NCI-H524 treated with DMSO at 0.1 percent for 48 hours (cell line): ENCODE results near the gene MARK3.

Experiments used
- DNase-seq: peaks from one replicate; lab custom pipeline; 2025; lab: John Stamatoyannopoulos, UW

The MARK3 gene

DNA sequence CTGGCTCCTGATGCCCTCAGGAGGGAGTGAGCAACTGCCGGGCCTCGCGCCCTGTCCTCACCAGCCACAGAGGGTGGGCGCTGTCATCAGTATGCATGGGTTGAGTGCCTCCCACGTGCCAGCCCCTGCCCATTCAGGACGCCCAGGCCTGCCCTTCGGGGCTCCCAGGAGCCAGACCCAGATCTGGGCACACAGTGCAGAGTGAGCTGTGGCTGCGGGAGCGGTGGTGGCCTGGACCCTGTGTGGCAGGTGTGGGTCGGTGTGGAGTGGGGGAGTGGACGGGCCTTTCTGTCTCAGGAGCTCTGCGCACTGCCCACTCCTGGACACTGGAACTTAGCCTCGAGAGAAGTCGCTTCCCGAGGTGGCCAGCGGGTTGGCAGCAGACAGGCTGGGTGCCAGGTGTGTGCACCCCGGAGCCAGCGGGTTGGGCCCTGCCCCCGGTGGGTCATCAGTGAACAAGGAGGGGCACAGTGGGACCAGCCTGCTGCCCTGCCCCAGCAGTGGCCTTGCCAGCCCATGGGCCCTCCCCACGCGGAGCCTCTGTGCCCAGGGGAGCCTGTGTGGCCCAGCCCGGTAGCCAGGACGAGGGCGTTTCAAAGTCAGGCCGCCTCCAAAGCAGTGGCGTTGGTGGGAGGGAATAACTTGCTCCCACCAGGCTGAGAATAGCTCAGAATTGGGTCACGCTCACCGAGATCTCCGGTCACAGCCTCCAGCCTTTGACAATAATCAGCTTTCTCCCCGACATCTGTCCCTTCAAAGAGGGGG is 153.3 kb downstream of the MARK3 start:
- DNase-seq = no peak

GRCh38 chr14:103539056-103539825 is 154.0 kb downstream of the MARK3 start:
- no peak for DNase-seq

GRCh38 chr14:103540821-103541708 is 155.8 kb downstream of the MARK3 start:
- no peak for DNase-seq

DNA sequence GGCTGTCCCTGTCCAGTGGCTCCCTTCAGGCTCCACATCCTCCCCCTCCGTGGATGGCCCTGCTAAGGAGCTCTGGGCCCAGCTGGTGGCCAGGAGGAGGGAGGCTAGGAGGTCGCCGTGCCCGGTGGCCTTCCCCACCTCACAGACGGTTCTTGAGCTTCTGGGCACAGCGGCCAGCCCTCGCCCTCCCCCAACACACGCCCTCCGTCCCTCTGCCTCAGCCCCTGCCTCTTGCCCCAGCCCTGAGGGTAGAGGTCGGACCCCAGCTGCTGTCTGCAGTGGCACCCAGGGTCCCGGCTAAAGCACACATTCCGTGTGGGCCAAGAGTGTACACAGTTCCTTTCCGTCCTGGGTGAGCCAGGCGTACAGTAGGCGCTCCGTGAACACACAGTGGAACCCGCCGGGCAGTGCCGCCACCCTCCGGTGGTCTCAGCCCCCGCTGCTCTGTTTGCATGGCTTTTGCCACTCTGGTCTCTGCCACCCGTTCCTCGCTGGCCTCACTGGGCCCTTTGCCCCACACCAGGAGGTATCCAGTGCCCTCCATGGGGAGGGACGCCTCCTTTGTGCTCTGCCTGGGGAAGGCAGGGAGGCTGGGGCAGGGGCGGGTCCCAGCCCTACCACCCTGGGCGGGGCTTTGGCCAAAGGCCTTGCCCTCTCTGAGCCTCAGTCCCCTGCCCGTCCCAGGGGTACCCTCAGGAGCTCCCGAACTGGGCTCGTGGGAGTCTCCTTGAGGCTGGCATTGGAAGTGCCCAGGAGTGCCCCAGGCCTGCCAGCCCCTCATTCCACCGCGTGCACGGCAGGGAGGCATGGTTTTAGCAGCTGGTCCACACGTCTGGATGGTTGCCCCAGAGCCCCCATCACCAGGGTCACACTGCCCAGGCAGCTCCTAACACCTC is 156.7 kb downstream of the MARK3 start:
- no peak for DNase-seq

GRCh38 chr14:103542605-103543088 is 157.4 kb downstream of the MARK3 start:
- DNase-seq = peak; percentile 64

DNA sequence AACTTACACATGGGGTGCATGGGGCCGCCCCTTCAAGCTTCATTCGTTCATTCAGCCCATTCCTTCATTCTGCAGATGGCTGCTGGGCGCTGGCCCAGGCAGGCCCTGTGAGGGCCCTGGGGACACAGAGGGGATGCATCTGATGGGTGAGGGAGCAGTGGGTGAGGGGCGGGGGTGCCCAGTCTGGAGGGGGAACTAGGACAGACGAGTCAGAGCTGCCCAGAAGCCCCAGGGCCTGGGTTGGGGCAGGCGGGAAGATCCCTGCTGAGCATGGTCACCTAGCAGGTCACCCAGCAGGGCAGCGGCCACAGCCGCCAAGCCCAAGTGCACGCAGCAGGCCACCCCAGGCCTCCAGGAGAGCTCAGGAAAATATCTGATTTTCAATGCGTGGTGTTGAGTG is 157.9 kb downstream of the MARK3 start:
- DNase-seq = no peak

DNA sequence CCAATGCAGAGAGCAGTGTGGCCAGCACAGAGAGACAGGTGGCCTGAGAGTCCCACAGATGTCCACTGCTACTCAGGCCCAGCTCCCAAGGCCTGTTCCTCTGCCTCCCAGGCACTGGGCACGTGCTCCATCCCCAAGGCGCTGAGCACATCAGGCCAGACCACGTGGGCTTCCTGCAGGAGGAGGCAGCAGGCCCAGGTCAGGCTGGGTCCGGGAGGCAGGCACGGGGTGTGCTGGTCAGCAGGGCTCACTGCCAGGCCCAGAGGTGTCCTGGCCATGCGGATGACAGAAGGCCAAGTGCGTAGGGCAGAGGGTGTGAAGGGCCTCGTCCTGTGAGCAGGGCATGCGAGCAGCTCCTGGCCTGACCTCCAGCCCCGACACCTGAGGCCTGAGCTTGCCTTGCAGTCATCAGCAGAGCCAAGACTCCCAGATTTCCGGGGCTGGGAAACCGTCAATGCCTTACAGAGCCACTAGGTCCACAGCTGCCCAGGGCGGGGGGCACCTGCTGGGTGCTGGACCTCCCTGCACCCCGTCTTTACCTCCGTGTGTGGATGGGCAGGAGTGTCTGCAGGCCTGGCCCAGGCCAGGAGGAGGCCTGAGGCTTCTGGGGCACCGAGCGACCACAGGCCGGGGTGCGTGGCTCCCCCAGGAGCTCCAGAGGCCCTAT is 158.6 kb downstream of the MARK3 start:
- no peak for DNase-seq

DNA sequence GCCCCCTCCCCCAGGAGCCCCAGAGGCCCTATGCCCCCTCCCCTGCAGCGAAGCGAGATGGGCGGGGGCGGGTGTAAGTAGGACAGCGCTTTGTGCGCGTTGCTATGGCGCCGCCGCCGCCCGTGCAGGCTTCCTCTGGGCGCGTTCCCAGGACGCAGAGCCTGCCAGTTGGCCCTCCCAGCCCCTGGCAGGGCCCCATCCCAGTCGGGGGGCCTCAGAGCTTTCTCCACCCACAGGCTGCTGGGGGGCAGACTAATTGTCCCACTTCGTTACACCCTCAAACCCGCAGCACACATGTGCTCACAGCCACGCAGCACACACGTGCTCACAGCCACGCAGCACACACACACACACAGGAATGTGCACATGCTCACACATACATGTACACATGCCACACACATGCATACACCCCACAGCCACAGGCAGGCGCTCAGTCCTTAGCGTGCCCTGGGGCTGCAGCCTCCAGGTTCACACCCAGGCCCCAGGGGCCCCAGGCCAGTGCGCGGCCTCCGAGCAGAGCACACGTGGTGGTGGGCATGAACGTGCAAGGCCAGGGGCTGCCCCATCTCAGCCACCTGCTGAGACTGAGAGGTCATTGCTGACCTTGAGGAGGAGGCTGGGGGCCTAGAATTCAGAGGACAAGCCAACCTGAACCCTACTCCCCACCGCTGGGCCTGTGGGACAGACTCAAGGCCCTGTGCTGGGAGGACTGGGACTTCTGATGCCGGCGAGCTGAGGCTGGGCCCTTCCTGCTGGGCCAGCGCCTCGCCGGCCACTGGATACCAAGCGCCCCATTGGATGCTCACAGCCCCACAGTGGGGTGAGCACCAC is 159.4 kb downstream of the MARK3 start:
- DNase-seq = no peak

DNA sequence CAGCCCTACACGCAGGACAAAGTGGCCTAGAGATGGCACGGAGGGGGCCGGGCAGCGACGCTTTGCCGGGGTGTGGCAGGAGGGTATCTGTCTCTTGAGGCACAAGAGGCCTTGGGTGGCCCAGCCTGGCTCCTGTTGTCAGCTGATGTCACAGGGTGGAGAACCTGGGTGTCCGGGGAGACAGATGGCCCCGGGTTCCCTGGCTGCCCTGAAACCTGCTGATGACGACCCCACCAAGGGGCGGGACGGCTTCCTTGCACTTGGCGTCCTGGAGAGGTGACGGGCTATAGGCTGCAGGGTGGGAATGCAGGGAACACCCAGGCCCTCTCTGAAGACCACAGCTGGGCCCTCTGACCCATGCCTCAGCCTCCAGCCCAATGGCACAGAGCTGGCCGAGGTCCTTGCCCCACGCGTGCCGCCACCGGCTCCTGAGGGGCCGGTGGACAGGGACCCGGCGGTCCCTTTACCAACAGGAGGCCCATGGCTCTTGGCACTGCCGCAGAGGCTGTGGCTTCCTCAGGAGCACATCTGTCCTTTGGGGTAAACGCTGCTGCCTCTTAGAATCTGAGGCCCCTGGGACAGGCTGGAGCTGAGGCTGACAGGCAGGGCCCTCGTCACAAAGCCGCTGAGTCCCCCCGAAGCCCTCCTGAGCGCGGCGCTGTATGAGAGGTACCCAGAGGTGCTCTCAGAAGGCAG is 160.2 kb downstream of the MARK3 start:
- DNase-seq = no peak

GRCh38 chr14:103545915-103546651 is 160.9 kb downstream of the MARK3 start:
- DNase-seq = no peak

GRCh38 chr14:103546652-103547454 is 161.6 kb downstream of the MARK3 start:
- DNase-seq = no peak

DNA sequence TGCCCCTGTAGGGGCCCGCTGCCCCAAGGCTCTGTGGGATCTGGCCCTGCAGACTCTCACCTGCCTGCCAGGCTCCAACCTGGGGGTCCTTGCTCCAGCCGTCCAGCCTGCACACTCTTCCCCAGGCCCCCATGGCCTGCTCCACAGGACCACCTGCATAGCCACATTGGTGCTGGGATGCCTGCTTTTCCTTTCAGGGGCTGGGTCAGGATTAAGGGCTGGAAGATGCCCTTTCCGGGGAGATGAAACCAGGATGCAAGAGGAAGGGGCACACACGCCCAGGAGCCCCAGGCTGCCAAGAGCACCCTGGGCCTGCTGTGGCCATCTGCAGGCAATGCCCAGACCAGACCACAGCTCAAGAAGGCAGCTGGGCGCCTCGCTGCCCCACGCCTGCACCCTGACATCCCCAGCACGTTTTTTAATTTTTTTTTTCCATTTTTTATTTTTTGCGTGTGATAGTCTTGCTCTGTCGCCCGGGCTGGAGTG is 162.3 kb downstream of the MARK3 start:
- DNase-seq = no peak

DNA sequence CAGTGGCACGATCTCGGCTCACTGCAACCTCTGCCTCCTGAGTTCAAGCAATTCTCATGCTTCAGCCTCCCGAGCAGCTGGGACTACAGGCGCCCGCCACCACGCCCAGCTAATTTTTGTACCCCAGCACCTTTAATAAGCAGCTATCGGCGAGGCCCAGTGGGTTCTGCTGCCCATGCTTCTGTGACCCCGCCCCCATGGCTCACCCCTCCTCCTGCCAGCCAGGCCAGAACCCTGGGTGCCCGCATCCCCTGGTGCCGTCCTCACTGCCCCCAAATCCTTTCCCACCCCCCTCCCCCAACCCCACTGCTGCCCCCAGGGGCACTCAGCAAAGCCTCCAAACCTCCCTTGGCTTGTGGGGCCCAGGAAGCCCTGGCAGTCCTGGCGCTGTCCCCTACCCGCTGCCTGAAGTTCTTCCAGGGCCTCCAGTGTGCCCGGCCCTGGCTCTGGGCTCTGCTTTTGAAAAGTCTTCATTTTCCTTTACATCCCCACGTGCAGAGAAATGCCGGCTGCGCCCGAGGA is 162.8 kb downstream of the MARK3 start:
- no peak for DNase-seq

GRCh38 chr14:103548463-103549351 is 163.5 kb downstream of the MARK3 start:
- no peak for DNase-seq

GRCh38 chr14:103549361-103550311 is 164.4 kb downstream of the MARK3 start:
- no peak for DNase-seq
